Stimulated activated naive B cell treated with anti-CD40 and anti-IgM and Interleukin-4, amounts not matched to agents 10 μg/mL and 1 μg/mL and 100 μg/mL, for 72 hours (primary cell): Measurements from ENCODE around the gene CXorf38.
A peak's percentile ranks its signal among the peaks of the same experiment; 100 is the strongest.

Source experiments
- ATAC-seq, 2 donors: fragments of 150-1000 bp; cut with Tn5 transposase; replicated peaks; 2 replicates each; pipeline ENCODE4 v1.10.0; 2021; ENCODE audit warnings: moderate library complexity in 1 of 2
- DNase-seq: peaks from one replicate; pipeline ENCODE4 v3.0.0; 2021
- H3K27ac Mint-ChIP-seq: one replicate; pipeline ENCODE4 v1.8.0; 2022; ENCODE audit warnings: mild to moderate bottlenecking, mixed read lengths
- H3K27me3 Mint-ChIP-seq, 2 donors: one replicate each; pipeline ENCODE4 v1.8.0; 2022; ENCODE audit warnings: mixed read lengths in 2 of 2
- H3K36me3 Mint-ChIP-seq, 2 donors: one replicate each; pipeline ENCODE4 v1.8.0; 2022; ENCODE audit warnings: mixed read lengths in 2 of 2, mild to moderate bottlenecking in 1 of 2
- H3K4me1 Mint-ChIP-seq, 2 donors: one replicate each; pipeline ENCODE4 v1.8.0; 2022; ENCODE audit warnings: mixed read lengths in 2 of 2, mild to moderate bottlenecking in 1 of 2
- H3K4me3 Mint-ChIP-seq, 2 donors: one replicate each; pipeline ENCODE4 v1.8.0; 2022; ENCODE audit warnings: mild to moderate bottlenecking in 2 of 2, mixed read lengths in 2 of 2, moderate library complexity in 1 of 2
- H3K9me3 Mint-ChIP-seq, 2 donors: one replicate each; pipeline ENCODE4 v1.8.0; 2022; ENCODE audit warnings: mixed read lengths in 2 of 2, mild to moderate bottlenecking in 1 of 2

CXorf38 gene

GRCh38 chrX:40652664-40653063, 5.3 kb upstream of the CXorf38 start:
- Mint-ChIP-seq H3K27ac (no peak overlapping the region), H3K4me3 (no peak overlapping the region), H3K4me1 (peaks cover 5 to 11% of the 10 kb centered on the region in 2 donors), H3K27me3 (no peaks in the 10 kb centered on the region), H3K36me3 (peaks cover 6 to 27% of the 10 kb centered on the region in 2 donors), H3K9me3 (no peaks in the 10 kb centered on the region)
- ATAC-seq (peak; percentile 70 to 83), DNase-seq (no peak)

- Mint-ChIP-seq H3K36me3 (peaks cover 8 to 24% of the 10 kb centered on the region in 2 donors), H3K27ac (no peak overlapping the region), H3K4me1 (peaks cover 9 to 11% of the 10 kb centered on the region in 2 donors), H3K4me3 (no peak overlapping the region), H3K27me3 (no peaks in the 10 kb centered on the region), H3K9me3 (no peaks in the 10 kb centered on the region)
- no peak for ATAC-seq
- peak; percentile 56 for DNase-seq
These were observed 4.4 kb upstream of the CXorf38 start for GRCh38 chrX:40651620-40652223.

- H3K4me1 Mint-ChIP-seq = peaks cover 34 to 35% of the 10 kb centered on the region in 2 donors
- DNase-seq = peak; percentile 41
These were observed 663 bp downstream of the CXorf38 start for GRCh38 chrX:40646489-40647306.

GRCh38 chrX:40644821-40645358, 2.5 kb downstream of the CXorf38 start:
- Mint-ChIP-seq H3K27me3 (no peaks in the 10 kb centered on the region), H3K36me3 (peaks cover 27 to 49% of the 10 kb centered on the region in 2 donors), H3K9me3 (no peaks in the 10 kb centered on the region), H3K4me3 (peak overlapping the region; percentile 82 to 90), H3K4me1 (peaks cover 34 to 36% of the 10 kb centered on the region in 2 donors), H3K27ac (peak overlapping the region; percentile 88)
- DNase-seq (peak; percentile 51), ATAC-seq (peak; percentile 58 to 61)

More at GRCh38 chrX:40646489-40647306, 663 bp downstream of the CXorf38 start:
- H3K36me3 Mint-ChIP-seq = peaks cover 29 to 42% of the 10 kb centered on the region in 2 donors
- peak; percentile 41 to 47 for ATAC-seq
- peak overlapping the region; percentile 89 to 96 for H3K4me3 Mint-ChIP-seq
- H3K27ac Mint-ChIP-seq = peak overlapping the region; percentile 96
- no peaks in the 10 kb centered on the region for H3K27me3 Mint-ChIP-seq
- H3K9me3 Mint-ChIP-seq = no peaks in the 10 kb centered on the region

- H3K9me3 Mint-ChIP-seq = no peaks in the 10 kb centered on the region
- DNase-seq (no peak), ATAC-seq (no peak)
- H3K27ac Mint-ChIP-seq = peak overlapping the region; percentile 76
- H3K4me1 Mint-ChIP-seq = peaks cover 34 to 37% of the 10 kb centered on the region in 2 donors
- no peaks in the 10 kb centered on the region for H3K27me3 Mint-ChIP-seq
- peaks cover 27 to 53% of the 10 kb centered on the region in 2 donors for H3K36me3 Mint-ChIP-seq
- peak overlapping the region; percentile 82 to 90 for H3K4me3 Mint-ChIP-seq
These were observed 3.2 kb downstream of the CXorf38 start for GRCh38 chrX:40644176-40644575.

GRCh38 chrX:40637687-40638086, 9.7 kb downstream of the CXorf38 start:
- peaks cover 33 to 79% of the 10 kb centered on the region in 2 donors for H3K36me3 Mint-ChIP-seq

GRCh38 chrX:40632199-40632598, 15.2 kb downstream of the CXorf38 start:
- Mint-ChIP-seq H3K4me1 (peaks cover 22 to 25% of the 10 kb centered on the region in 2 donors), H3K27me3 (no peaks in the 10 kb centered on the region), H3K27ac (peak overlapping the region; percentile 77), H3K4me3 (no peak overlapping the region), H3K36me3 (peaks cover 33 to 64% of the 10 kb centered on the region in 2 donors), H3K9me3 (no peaks in the 10 kb centered on the region)
- DNase-seq = no peak
- ATAC-seq = peak in 1 of 2 donors; percentile 45

More at GRCh38 chrX:40637687-40638086, 9.7 kb downstream of the CXorf38 start:
- DNase-seq = no peak
- ATAC-seq = no peak
- Mint-ChIP-seq H3K4me3 (no peak overlapping the region), H3K27me3 (no peaks in the 10 kb centered on the region), H3K4me1 (peaks cover 25 to 34% of the 10 kb centered on the region in 2 donors), H3K27ac (no peak overlapping the region), H3K9me3 (no peaks in the 10 kb centered on the region)

- Mint-ChIP-seq H3K27ac (no peak overlapping the region), H3K4me1 (peaks cover 14 to 15% of the 10 kb centered on the region in 2 donors), H3K27me3 (no peaks in the 10 kb centered on the region), H3K4me3 (no peak overlapping the region), H3K9me3 (no peaks in the 10 kb centered on the region), H3K36me3 (peaks cover 19 to 54% of the 10 kb centered on the region in 2 donors)
- DNase-seq (no peak), ATAC-seq (no peak)
These were observed 18.9 kb downstream of the CXorf38 start for GRCh38 chrX:40628506-40628905.

- peaks cover 11 to 51% of the 10 kb centered on the region in 2 donors for H3K36me3 Mint-ChIP-seq
- H3K27ac Mint-ChIP-seq = no peak overlapping the region
- no peak for DNase-seq
- no peak for ATAC-seq
- H3K9me3 Mint-ChIP-seq = no peaks in the 10 kb centered on the region
- no peak overlapping the region for H3K4me3 Mint-ChIP-seq
- no peaks in the 10 kb centered on the region for H3K4me1 Mint-ChIP-seq
- no peaks in the 10 kb centered on the region for H3K27me3 Mint-ChIP-seq
These were observed 22.1 kb downstream of the CXorf38 start for GRCh38 chrX:40625294-40625693.

- Mint-ChIP-seq H3K9me3 (no peaks in the 10 kb centered on the region), H3K4me1 (no peaks in the 10 kb centered on the region), H3K27ac (peak overlapping the region; percentile 9), H3K4me3 (no peak overlapping the region), H3K36me3 (peaks cover 11 to 51% of the 10 kb centered on the region in 2 donors), H3K27me3 (no peaks in the 10 kb centered on the region)
- DNase-seq (no peak), ATAC-seq (no peak)
These were observed 23.7 kb downstream of the CXorf38 start for GRCh38 chrX:40623665-40624064.

GRCh38 chrX:40623139-40623536, 24.2 kb downstream of the CXorf38 start, which contains the start of gene MPC1L:
Gene MPC1L, plus strand, starts transcription at chrX:40623428. Its CDS starts 138 bp downstream, at chrX:40623566.
- H3K27ac Mint-ChIP-seq = peak within 1 kb of the TSS; percentile 9

GRCh38 chrX:40622479-40623138, 24.8 kb downstream of the CXorf38 start:
- Mint-ChIP-seq H3K4me3 (no peak overlapping the region), H3K27ac (no peak overlapping the region), H3K36me3 (peaks cover 5 to 42% of the 10 kb centered on the region in 2 donors), H3K4me1 (no peaks in the 10 kb centered on the region), H3K27me3 (no peaks in the 10 kb centered on the region), H3K9me3 (no peaks in the 10 kb centered on the region)
- DNase-seq (no peak), ATAC-seq (no peak)

More at GRCh38 chrX:40623139-40623536, 24.2 kb downstream of the CXorf38 start, which contains the start of gene MPC1L:
- Mint-ChIP-seq H3K4me3 (no peak within 1 kb of the TSS), H3K27me3 (no peaks in the 10 kb centered on the region), H3K4me1 (no peaks in the 10 kb centered on the region), H3K9me3 (no peaks in the 10 kb centered on the region), H3K36me3 (peaks cover 10 to 47% of the 10 kb centered on the region in 2 donors)
- DNase-seq = no peak
- no peak for ATAC-seq

- Mint-ChIP-seq H3K27me3 (no peaks in the 10 kb centered on the region), H3K4me3 (no peak overlapping the region), H3K9me3 (no peaks in the 10 kb centered on the region), H3K27ac (no peak overlapping the region), H3K36me3 (peaks cover 3 to 7% of the 10 kb centered on the region in 2 donors), H3K4me1 (no peaks in the 10 kb centered on the region)
- no peak for DNase-seq
- ATAC-seq = no peak
These were observed 29.8 kb downstream of the CXorf38 start for GRCh38 chrX:40617566-40617965.

- Mint-ChIP-seq H3K36me3 (peaks cover 0 to 2% of the 10 kb centered on the region in 2 donors), H3K4me1 (no peaks in the 10 kb centered on the region), H3K27ac (no peak overlapping the region), H3K4me3 (no peak overlapping the region), H3K27me3 (no peaks in the 10 kb centered on the region), H3K9me3 (no peaks in the 10 kb centered on the region)
- DNase-seq (no peak), ATAC-seq (no peak)
These were observed 31.4 kb downstream of the CXorf38 start for GRCh38 chrX:40615976-40616375.
